MCF 10A (cell line): ENCODE data around the gene NUTF2. TPM values are rescaled to one million over a fixed set of nuclear protein-coding genes. Genes with fewer than 3 reads are reported as not detected.
"Not testable (repeated sequence)": the region's sequence is repeated elsewhere in the genome, so short reads cannot be mapped to it uniquely, and the experiment has no call there.

Experiments
- BruUV-seq: library from RNA; stranded (reverse); fragments of 400-500 nt; replicated peaks from 2 replicates; lab custom pipeline; 2021; lab: Mats Ljungman, UMichigan
- CTCF ChIA-PET: fragments of 300-600 bp; sonication (Branson Sonifier 250); formaldehyde crosslinking; extraction: SDS; loops from one replicate; lab custom pipeline; 2021; ENCODE audit warnings: antibody characterized with exemption, inconsistent platforms; lab: Yijun Ruan, JAX
- POLR2A ChIA-PET: fragments of 300-600, 350-650 bp; sonication (Branson Sonifier 250); formaldehyde crosslinking; extraction: SDS; loops from one replicate; lab custom pipeline; 2020; ENCODE audit warnings: antibody characterized with exemption, inconsistent platforms; lab: Yijun Ruan, JAX
- DNase-seq: peaks from one replicate; pipeline ENCODE4 v3.0.0-alpha.2; 2018; ENCODE audit not compliant: unreplicated experiment
- H3K27ac Mint-ChIP-seq: one replicate; pipeline ENCODE4 v1.8.0; 2022; ENCODE audit warnings: mild to moderate bottlenecking, low read depth, mixed read lengths; ENCODE audit not compliant: unreplicated experiment
- H3K27me3 Mint-ChIP-seq: one replicate; pipeline ENCODE4 v1.8.0; 2022; ENCODE audit warnings: mixed read lengths; ENCODE audit not compliant: insufficient read depth, unreplicated experiment
- H3K36me3 Mint-ChIP-seq: one replicate; pipeline ENCODE4 v1.8.0; 2022; ENCODE audit warnings: mild to moderate bottlenecking, moderate library complexity, mixed read lengths; ENCODE audit not compliant: insufficient read depth, unreplicated experiment
- H3K4me1 Mint-ChIP-seq: one replicate; pipeline ENCODE4 v1.8.0; 2022; ENCODE audit warnings: mixed read lengths; ENCODE audit not compliant: insufficient read depth, unreplicated experiment
- H3K4me3 Mint-ChIP-seq: one replicate; pipeline ENCODE4 v1.8.0; 2022; ENCODE audit warnings: mild to moderate bottlenecking, moderate library complexity, mixed read lengths; ENCODE audit not compliant: unreplicated experiment
- H3K9me3 Mint-ChIP-seq: one replicate; pipeline ENCODE4 v1.8.0; 2022; ENCODE audit warnings: mixed read lengths; ENCODE audit not compliant: unreplicated experiment
- intact Hi-C: fragments of 100-400 bp; cut with micrococcal nuclease; formaldehyde crosslinking; loops from 2 replicates; pipeline ENCODE4 v1.14.1; 2022
- total RNA-seq: library from RNA; stranded (reverse); gene quantifications from 2 replicates; pipeline ENCODE4 v1.2.3, GENCODE V29; 2022
- TF ChIP-seq, protein P1 (sequence below): fragments of 200-600 bp; IDR thresholded peaks from one replicate; pipeline ENCODE4 v1.8.0; 2022; ENCODE audit warnings: antibody characterized with exemption, mild to moderate bottlenecking; ENCODE audit not compliant: unreplicated experiment

The NUTF2 gene
- total RNA-seq, 1 experiment from 2014 or later: 133 TPM

DNA sequence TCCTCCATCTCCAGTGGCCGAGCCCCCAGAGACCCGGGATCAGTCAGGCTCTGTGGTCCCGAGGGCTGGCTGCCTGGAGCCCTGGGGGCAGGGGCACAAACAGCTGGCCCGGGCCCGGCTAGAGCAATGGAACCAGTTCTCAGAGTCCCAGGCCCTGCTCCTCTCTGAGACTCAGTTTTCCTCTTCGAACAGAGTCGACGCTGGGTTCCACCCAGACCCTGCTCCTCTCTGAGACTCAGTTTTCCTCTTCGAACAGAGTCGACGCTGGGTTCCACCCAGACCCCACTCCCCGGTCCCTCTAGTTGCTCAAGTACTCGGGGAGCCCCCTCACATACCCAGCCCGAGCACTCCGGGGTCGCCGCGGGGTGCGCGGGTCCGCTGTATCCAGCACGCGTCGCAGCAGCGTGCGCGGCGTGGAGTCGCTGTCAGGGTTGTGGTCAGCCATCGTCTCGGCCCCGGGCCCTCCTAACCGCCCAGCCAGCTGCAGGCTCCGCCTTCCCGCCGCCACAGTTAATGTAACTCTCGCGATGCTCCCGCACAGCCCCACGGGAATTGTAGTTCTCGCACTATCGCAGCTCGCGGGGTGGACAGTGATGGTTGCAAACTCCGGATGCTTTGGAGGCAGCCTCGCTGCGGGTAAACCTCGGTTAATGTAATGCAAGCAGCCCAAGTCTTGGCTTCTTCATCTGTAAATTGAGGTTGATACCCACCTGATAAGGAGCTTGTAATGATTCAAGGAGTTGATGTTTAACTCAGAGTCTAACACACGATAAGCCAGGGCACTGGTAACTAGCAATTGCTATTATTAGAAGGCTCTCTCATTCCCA, 13.1 kb upstream of the NUTF2 start:
- intact Hi-C loops: loop anchor here (5.0 kb wide), 1 partner anchor 94 kb away; no protein-coding TSS in a partner anchor
- Mint-ChIP-seq H3K9me3 (no peaks in the 10 kb centered on the region), H3K27ac (peak overlapping the region; percentile 91), H3K4me1 (peaks cover 9% of the 10 kb centered on the region), H3K36me3 (peaks cover 10% of the 10 kb centered on the region), H3K27me3 (no peaks in the 10 kb centered on the region), H3K4me3 (peak overlapping the region; percentile 93)
- TSS peak; percentile 75 for BruUV-seq
- DNase-seq: peak; percentile 87
- ChIA-PET POLR2A (interaction anchor here (0.7 to 1.9 kb wide), 13 partner anchors 12 to 258 kb away, joined by 3 to 19 read pairs (median 6); partner anchors contain the start of genes GFOD2, NUTF2, PSKH1 and RANBP10), CTCF (interaction anchor here (0.5 to 2.5 kb wide), 11 partner anchors 8 to 282 kb away, joined by 3 to 20 read pairs (median 3); partner anchors contain the start of gene TSNAXIP1)
- TF ChIP-seq, protein P1, sequence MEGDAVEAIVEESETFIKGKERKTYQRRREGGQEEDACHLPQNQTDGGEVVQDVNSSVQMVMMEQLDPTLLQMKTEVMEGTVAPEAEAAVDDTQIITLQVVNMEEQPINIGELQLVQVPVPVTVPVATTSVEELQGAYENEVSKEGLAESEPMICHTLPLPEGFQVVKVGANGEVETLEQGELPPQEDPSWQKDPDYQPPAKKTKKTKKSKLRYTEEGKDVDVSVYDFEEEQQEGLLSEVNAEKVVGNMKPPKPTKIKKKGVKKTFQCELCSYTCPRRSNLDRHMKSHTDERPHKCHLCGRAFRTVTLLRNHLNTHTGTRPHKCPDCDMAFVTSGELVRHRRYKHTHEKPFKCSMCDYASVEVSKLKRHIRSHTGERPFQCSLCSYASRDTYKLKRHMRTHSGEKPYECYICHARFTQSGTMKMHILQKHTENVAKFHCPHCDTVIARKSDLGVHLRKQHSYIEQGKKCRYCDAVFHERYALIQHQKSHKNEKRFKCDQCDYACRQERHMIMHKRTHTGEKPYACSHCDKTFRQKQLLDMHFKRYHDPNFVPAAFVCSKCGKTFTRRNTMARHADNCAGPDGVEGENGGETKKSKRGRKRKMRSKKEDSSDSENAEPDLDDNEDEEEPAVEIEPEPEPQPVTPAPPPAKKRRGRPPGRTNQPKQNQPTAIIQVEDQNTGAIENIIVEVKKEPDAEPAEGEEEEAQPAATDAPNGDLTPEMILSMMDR: no peak

DNA sequence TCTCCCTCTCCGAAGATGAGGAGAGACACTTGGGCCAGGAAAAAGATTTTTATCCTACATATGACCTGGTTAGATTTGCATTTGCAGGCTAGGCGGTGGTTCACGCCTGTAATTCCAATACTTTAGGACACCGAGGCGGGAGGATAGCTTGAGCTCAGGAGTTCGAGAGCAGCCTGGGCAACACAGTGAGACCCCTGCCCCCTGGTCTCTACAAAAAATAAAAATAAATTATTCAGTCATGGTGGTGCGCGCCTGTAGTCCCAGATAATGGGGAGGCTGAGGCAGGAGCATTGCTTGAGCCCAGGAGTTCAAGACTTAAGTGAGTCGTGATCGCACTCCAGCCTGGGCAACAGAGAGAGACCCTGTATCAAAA, 12.5 kb upstream of the NUTF2 start:
- Mint-ChIP-seq H3K4me1 (peaks cover 9% of the 10 kb centered on the region), H3K9me3 (no peaks in the 10 kb centered on the region), H3K36me3 (peaks cover 10% of the 10 kb centered on the region), H3K4me3 (peak overlapping the region; percentile 93), H3K27me3 (no peaks in the 10 kb centered on the region), H3K27ac (no peak overlapping the region)
- TF ChIP-seq, protein P1: no peak
- no peak for DNase-seq
- intact Hi-C loops: loop anchor here (5.0 kb wide), 1 partner anchor 93 kb away; no protein-coding TSS in a partner anchor
- no TSS peak for BruUV-seq
- ChIA-PET CTCF (interaction anchor here (2.3 to 2.5 kb wide), 2 partner anchors 10 to 18 kb away, joined by 12 to 20 read pairs; no protein-coding TSS in a partner anchor), POLR2A (interaction anchor here (0.8 to 1.9 kb wide), 10 partner anchors 11 to 115 kb away, joined by 3 to 19 read pairs (median 8); partner anchors contain the start of genes GFOD2, NUTF2, PSKH1 and RANBP10)

DNA sequence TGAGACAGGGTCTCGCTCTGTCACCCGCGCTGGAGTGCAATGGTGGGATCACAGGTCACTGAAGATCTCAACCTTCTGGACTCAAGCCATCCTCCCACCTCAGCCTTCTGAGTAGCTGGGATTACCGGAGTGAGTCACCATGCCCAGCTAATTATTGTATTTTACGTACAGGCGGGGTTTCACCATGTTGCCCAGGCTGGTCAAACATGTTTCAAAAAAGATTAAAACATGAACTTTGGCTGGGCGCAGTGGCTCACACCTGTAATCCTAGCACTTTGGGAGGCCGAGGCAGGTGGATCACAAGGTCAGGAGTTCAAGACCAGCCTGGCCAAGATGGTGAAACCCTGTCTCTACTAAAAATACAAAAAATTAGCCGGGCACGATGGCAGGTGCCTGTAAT, 9.5 kb upstream of the NUTF2 start:
- intact Hi-C loops, DNase-seq, POLR2A ChIA-PET, BruUV-seq, H3K27ac Mint-ChIP-seq, H3K4me3 Mint-ChIP-seq, H3K27me3 Mint-ChIP-seq, H3K36me3 Mint-ChIP-seq, H3K9me3 Mint-ChIP-seq, H3K4me1 Mint-ChIP-seq: not testable (repeated sequence)
- CTCF ChIA-PET: interaction anchor here (0.6 to 1.2 kb wide), 2 partner anchors 16 to 92 kb away, joined by 3 to 4 read pairs; no protein-coding TSS in a partner anchor

DNA sequence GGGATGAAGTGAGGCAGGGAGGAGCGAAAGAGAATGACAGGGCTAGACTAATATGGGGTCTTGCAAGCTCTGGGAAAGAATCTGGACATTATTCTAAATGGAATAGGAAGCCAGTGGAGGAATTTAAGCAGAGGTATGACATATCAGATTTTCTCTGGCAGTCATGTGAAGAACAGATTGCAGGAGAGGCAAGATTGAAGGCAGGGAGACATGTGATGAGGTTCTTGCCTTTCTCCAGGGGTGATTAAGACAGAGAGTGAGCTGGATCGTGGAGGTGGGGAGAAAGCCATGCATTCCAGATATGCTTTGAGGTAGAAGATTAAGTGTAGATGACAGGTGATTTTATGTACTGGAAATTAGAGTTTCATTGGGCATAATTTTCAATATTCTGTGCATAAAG, 8.9 kb upstream of the NUTF2 start:
- no peak overlapping the region for H3K27ac Mint-ChIP-seq
- DNase-seq: no peak
- POLR2A ChIA-PET: no interaction called here
- CTCF ChIA-PET: interaction anchor here (1.2 kb wide), 1 partner anchor 91 kb away, joined by 4 read pairs; no protein-coding TSS in a partner anchor
- peaks cover 3% of the 10 kb centered on the region for H3K36me3 Mint-ChIP-seq
- H3K9me3 Mint-ChIP-seq: no peaks in the 10 kb centered on the region
- no peaks in the 10 kb centered on the region for H3K27me3 Mint-ChIP-seq
- TF ChIP-seq, protein P1: no peak
- BruUV-seq: no TSS peak
- H3K4me3 Mint-ChIP-seq: no peak overlapping the region
- intact Hi-C loops: no loop called here
- peaks cover 4% of the 10 kb centered on the region for H3K4me1 Mint-ChIP-seq
